MM.1S (cell line): ENCODE data around the gene STX1B.
"Not testable (repeated sequence)": the region's sequence is repeated elsewhere in the genome, so short reads cannot be mapped to it uniquely, and the experiment has no call there.

Source experiments
- DNase-seq: peaks from one replicate; pipeline ENCODE4 v3.0.0-alpha.2; 2015
- H2AFZ ChIP-seq: fragments of 300-600 bp; sonication (generic); 2 replicates; pipeline ENCODE4 v1.6.0; 2016; ENCODE audit warnings: antibody characterized with exemption, low read length
- H3F3A ChIP-seq: fragments of 300-600 bp; sonication (generic); 2 replicates; pipeline ENCODE4 v1.6.1; 2016; ENCODE audit warnings: mild to moderate bottlenecking, antibody characterized with exemption, low read length, moderate library complexity, mixed read lengths; ENCODE audit not compliant: insufficient read depth
- H3K27ac ChIP-seq: fragments of 300-600 bp; sonication (generic); 2 replicates; pipeline ENCODE4 v1.5.1; 2016; ENCODE audit warnings: mild to moderate bottlenecking, low read length
- H3K27me3 ChIP-seq: fragments of 300-600 bp; sonication (generic); replicated peaks from 2 replicates; pipeline ENCODE4 v1.6.0; 2016; ENCODE audit warnings: low read length; ENCODE audit not compliant: insufficient read depth
- H3K36me3 ChIP-seq: fragments of 300-600 bp; sonication (generic); replicated peaks from 2 replicates; pipeline ENCODE4 v1.6.1; 2016; ENCODE audit warnings: mild to moderate bottlenecking, low read length, mixed read lengths; ENCODE audit not compliant: insufficient read depth
- H3K4me1 ChIP-seq: fragments of 300-600 bp; sonication (generic); 2 replicates; pipeline ENCODE4 v1.6.1; 2016; ENCODE audit warnings: low read length, mixed read lengths
- H3K4me2 ChIP-seq: fragments of 300-600 bp; sonication (generic); 2 replicates; pipeline ENCODE4 v1.6.0; 2016; ENCODE audit warnings: low read depth, low read length
- H3K4me3 ChIP-seq: fragments of 300-600 bp; sonication (generic); 2 replicates; pipeline ENCODE4 v1.5.1; 2016; ENCODE audit warnings: low read length, mixed read lengths
- H3K79me2 ChIP-seq: fragments of 300-600 bp; sonication (generic); 2 replicates; pipeline ENCODE4 v1.6.1; 2016; ENCODE audit warnings: mixed run types, low read length, mixed read lengths
- H3K9ac ChIP-seq: fragments of 300-600 bp; sonication (generic); 2 replicates; pipeline ENCODE4 v1.6.1; 2016; ENCODE audit warnings: low read length, mixed read lengths
- H3K9me2 ChIP-seq: fragments of 300-600 bp; sonication (generic); replicated peaks from 2 replicates; pipeline ENCODE4 v1.6.1; 2016; ENCODE audit warnings: mild to moderate bottlenecking, low read length, mixed read lengths; ENCODE audit not compliant: insufficient read depth
- H3K9me3 ChIP-seq: fragments of 300-600 bp; sonication (generic); replicated peaks from 2 replicates; pipeline ENCODE4 v1.6.1; 2016; ENCODE audit warnings: mild to moderate bottlenecking, low read length, mixed read lengths; ENCODE audit not compliant: insufficient read depth
- H4K20me1 ChIP-seq: fragments of 300-600 bp; sonication (generic); 2 replicates; pipeline ENCODE4 v1.6.1; 2016; ENCODE audit warnings: mild to moderate bottlenecking, low read length, moderate library complexity, mixed read lengths; ENCODE audit not compliant: insufficient read depth
- EZH2 ChIP-seq: fragments of 300-600 bp; sonication (generic); optimal IDR thresholded peaks from 2 replicates; pipeline ENCODE3; 2017; ENCODE audit warnings: low read depth, mild to moderate bottlenecking, antibody characterized with exemption, low read length, mixed read lengths
- EZH2phosphoT487 ChIP-seq: fragments of 300-600 bp; sonication (generic); IDR thresholded peaks from 2 replicates; pipeline ENCODE4 v1.6.1; 2018; ENCODE audit warnings: antibody characterized with exemption, low read length
- TF ChIP-seq, protein P1 (sequence below): fragments of 300-600 bp; sonication (generic); IDR thresholded peaks from 2 replicates; pipeline ENCODE4 v1.5.1; 2016; ENCODE audit warnings: antibody characterized with exemption, low read length, mixed read lengths

STX1B gene

DNA sequence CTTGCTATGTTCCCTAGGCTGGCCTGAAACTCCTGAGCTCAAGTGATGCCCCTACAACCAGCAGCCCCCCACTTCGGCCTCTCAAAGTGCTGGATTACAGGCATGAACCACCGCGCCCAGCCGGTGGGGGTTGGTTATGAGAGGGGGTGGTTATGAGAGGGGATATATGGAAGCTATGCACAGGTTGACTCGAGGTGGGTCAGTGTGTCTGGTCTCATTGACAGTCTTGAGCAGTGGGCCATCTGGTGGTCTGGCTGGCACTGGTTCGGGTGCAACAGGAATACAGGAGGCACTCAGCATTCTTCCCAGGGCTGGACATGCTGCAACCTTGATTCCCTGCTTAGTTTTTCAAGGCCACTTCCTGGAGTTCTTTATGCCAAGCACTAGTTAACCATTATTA lies 5.6 kb upstream of the STX1B start:
- Histone ChIP-seq H3K4me2 (no peak overlapping the region), H3K9me3 (no peaks in the 10 kb centered on the region), H3K9ac (no peak overlapping the region), H2AFZ (no peak overlapping the region), H4K20me1 (no peaks in the 10 kb centered on the region), H3K36me3 (no peaks in the 10 kb centered on the region), H3K27ac (no peak overlapping the region), H3K9me2 (no peaks in the 10 kb centered on the region), H3F3A (no peaks in the 10 kb centered on the region), H3K79me2 (no peaks in the 10 kb centered on the region), H3K4me3 (no peak overlapping the region), H3K4me1 (no peaks in the 10 kb centered on the region), H3K27me3 (peaks cover 24% of the 10 kb centered on the region)
- DNase-seq = no peak
- TF ChIP-seq, protein P1, sequence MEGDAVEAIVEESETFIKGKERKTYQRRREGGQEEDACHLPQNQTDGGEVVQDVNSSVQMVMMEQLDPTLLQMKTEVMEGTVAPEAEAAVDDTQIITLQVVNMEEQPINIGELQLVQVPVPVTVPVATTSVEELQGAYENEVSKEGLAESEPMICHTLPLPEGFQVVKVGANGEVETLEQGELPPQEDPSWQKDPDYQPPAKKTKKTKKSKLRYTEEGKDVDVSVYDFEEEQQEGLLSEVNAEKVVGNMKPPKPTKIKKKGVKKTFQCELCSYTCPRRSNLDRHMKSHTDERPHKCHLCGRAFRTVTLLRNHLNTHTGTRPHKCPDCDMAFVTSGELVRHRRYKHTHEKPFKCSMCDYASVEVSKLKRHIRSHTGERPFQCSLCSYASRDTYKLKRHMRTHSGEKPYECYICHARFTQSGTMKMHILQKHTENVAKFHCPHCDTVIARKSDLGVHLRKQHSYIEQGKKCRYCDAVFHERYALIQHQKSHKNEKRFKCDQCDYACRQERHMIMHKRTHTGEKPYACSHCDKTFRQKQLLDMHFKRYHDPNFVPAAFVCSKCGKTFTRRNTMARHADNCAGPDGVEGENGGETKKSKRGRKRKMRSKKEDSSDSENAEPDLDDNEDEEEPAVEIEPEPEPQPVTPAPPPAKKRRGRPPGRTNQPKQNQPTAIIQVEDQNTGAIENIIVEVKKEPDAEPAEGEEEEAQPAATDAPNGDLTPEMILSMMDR = no peak
- no peak for TF ChIP-seq EZH2phosphoT487

DNA sequence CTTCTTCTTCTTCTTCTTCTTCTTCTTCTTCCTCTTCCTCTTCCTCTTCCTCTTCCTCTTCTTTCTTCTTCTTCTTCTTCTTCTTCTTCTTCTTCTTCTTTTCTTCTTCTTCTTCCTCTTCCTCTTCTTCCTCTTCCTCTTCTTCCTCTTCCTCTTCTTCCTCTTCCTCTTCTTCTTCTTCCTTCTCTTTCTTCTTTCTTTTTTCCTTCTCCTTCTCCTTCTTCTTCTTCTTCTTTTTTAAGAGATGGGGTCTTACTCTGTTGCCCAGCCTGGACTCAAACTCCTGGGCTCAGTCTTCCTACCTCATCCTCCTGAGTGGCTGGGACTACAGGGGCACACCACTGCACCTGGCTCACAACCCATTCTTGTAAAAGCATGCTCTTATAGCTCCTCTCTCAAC lies 2.9 kb upstream of the STX1B start:
- not testable (repeated sequence) for H3K9me2 ChIP-seq, H3K4me2 ChIP-seq, H3K79me2 ChIP-seq, H3F3A ChIP-seq, H3K27ac ChIP-seq, H3K9me3 ChIP-seq, H3K4me3 ChIP-seq, H3K4me1 ChIP-seq, H4K20me1 ChIP-seq, DNase-seq, H2AFZ ChIP-seq, H3K9ac ChIP-seq, H3K36me3 ChIP-seq
- H3K27me3 ChIP-seq = peaks cover 46% of the 10 kb centered on the region

DNA sequence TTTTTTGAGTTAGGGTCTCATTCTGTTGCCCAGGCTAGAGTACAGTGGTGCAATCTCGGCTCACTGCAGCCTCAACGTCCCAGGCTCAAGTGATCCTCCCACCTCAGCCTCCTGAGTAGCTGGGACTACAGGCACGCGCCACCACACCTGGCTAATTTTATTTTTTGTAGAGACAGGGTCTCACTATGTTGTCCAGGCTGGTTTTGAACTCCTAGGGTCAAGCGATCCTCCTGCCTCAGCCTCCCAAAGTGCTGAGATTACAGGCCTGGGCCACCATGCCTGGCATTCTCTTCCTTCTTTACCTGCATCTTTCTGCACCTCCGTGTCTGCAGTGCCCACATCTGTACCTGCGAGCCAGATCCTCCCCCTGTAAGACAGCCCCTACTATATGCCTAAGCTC lies 1.4 kb upstream of the STX1B start:
- H3K9ac ChIP-seq, H3F3A ChIP-seq, DNase-seq, H4K20me1 ChIP-seq, H3K9me3 ChIP-seq, H3K79me2 ChIP-seq, H3K9me2 ChIP-seq, H3K4me1 ChIP-seq, H3K36me3 ChIP-seq, H3K4me3 ChIP-seq, H3K4me2 ChIP-seq, H3K27ac ChIP-seq, H2AFZ ChIP-seq: not testable (repeated sequence)
- peaks cover 58% of the 10 kb centered on the region for H3K27me3 ChIP-seq

DNA sequence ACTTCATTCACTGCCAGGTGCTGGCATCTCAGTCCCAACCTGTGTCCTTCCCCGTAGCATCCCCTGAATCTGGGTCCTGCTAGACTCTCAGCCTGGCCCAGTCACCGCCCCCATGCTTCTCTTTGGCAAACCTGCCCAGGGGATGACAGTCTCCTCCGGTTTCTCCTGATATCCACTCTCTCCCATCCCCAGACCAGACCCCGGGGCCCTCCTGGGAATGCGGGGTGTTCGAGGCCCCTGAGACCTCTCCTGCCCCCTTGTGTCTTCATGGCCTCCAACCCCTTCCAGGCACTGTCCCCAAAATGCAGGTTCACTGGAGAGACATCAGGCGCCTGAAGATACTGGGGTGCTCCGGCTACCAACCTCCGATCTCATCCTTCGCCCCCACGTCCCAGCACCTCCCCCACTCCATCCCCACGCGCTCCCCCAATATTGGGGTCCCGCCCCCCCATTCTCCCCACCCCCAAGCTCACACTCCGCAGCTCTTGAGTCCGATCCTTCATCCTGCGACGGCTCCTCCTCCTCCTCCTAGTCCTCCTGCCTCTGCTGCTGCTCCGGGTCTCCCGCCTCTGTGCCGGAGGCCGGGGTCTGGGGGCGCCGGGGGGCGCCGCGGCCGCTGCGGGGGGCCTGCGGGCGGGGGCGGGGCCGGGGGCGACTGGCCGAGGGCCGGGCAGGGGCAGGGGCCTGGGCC lies 399 bp downstream of the STX1B start:
- Histone ChIP-seq H3K27me3 (peaks cover 76% of the 10 kb centered on the region), H3K9ac (no peak overlapping the region), H3K9me3 (no peaks in the 10 kb centered on the region)

More for the DNA sequence above, 399 bp downstream of the STX1B start:
- no peak overlapping the region for H3K4me3 ChIP-seq
- no peak for DNase-seq
- no peak overlapping the region for H2AFZ ChIP-seq
- no peaks in the 10 kb centered on the region for H3K9me2 ChIP-seq
- H4K20me1 ChIP-seq = no peaks in the 10 kb centered on the region
- no peak overlapping the region for H3K27ac ChIP-seq
- H3F3A ChIP-seq = no peaks in the 10 kb centered on the region
- no peaks in the 10 kb centered on the region for H3K36me3 ChIP-seq
- H3K79me2 ChIP-seq = no peaks in the 10 kb centered on the region
- TF ChIP-seq EZH2 (no peak), EZH2phosphoT487 (no peak)
- TF ChIP-seq, protein P1 = no peak
- H3K4me1 ChIP-seq = no peaks in the 10 kb centered on the region
- H3K4me2 ChIP-seq = no peak overlapping the region
